ENCODE results near the gene SRM.

Gene SRM

GRCh38 chr1:11026052-11026451 is 33.8 kb downstream of the SRM start:
- Histone ChIP-seq H3K4me2 (ENCODE audit: low read length) (no peak overlapping the region), H3K4me1 (no peaks in the 10 kb centered on the region), H3K4me3 (ENCODE audit: low read depth, low read length) (no peak overlapping the region), H3K9ac (no peak overlapping the region), H3K9me3 (ENCODE audit: control insufficient read depth, low read length) (no peaks in the 10 kb centered on the region), H3K27me3 (ENCODE audit: control insufficient read depth, insufficient read depth, low read length) (no peaks in the 10 kb centered on the region), H3K79me2 (no peaks in the 10 kb centered on the region), H3K36me3 (ENCODE audit: control insufficient read depth, insufficient read depth, low read length) (no peaks in the 10 kb centered on the region), H3K27ac (no peak overlapping the region), H2AFZ (no peak overlapping the region)
- TF ChIP-seq, protein P1, sequence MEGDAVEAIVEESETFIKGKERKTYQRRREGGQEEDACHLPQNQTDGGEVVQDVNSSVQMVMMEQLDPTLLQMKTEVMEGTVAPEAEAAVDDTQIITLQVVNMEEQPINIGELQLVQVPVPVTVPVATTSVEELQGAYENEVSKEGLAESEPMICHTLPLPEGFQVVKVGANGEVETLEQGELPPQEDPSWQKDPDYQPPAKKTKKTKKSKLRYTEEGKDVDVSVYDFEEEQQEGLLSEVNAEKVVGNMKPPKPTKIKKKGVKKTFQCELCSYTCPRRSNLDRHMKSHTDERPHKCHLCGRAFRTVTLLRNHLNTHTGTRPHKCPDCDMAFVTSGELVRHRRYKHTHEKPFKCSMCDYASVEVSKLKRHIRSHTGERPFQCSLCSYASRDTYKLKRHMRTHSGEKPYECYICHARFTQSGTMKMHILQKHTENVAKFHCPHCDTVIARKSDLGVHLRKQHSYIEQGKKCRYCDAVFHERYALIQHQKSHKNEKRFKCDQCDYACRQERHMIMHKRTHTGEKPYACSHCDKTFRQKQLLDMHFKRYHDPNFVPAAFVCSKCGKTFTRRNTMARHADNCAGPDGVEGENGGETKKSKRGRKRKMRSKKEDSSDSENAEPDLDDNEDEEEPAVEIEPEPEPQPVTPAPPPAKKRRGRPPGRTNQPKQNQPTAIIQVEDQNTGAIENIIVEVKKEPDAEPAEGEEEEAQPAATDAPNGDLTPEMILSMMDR (IDR thresholded peaks at IDR 0.05) = no peak

DNA sequence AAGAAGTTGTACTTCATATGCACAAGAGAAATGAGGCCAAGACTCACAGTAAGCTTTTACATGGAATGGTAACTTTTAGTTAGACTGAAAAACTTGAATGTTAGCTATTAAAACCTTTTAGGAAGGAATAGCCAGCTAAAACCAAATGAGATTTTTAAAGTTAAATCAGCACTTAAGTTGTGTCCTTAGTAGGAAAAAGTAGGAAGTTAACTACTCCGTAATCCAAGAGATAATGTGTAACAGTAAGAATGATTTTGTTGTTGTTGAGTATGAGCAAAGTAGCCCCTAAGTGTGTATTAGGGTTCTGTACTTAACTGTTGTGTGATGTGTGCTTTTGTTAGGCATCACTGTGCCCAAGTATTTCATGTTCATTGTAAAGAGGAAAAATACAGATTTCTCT is 34.2 kb downstream of the SRM start:
- Histone ChIP-seq H3K9me3 (ENCODE audit: control insufficient read depth, low read length) (no peaks in the 10 kb centered on the region), H2AFZ (no peak overlapping the region), H3K27ac (no peak overlapping the region), H3K4me3 (ENCODE audit: low read depth, low read length) (no peak overlapping the region), H3K36me3 (ENCODE audit: control insufficient read depth, insufficient read depth, low read length) (no peaks in the 10 kb centered on the region), H3K9ac (no peak overlapping the region), H3K4me1 (no peaks in the 10 kb centered on the region), H3K79me2 (no peaks in the 10 kb centered on the region), H3K27me3 (ENCODE audit: control insufficient read depth, insufficient read depth, low read length) (no peaks in the 10 kb centered on the region), H3K4me2 (ENCODE audit: low read length) (no peak overlapping the region)
- TF ChIP-seq, protein P1 (IDR thresholded peaks at IDR 0.05) = no peak

GRCh38 chr1:11024874-11025203 is 35.0 kb downstream of the SRM start:
- H3K27ac ChIP-seq = no peak overlapping the region
- H2AFZ ChIP-seq = no peak overlapping the region
- no peaks in the 10 kb centered on the region for H3K79me2 ChIP-seq
- TF ChIP-seq, protein P1 (IDR thresholded peaks at IDR 0.05) = no peak
- no peaks in the 10 kb centered on the region for H3K36me3 ChIP-seq (ENCODE audit: control insufficient read depth, insufficient read depth, low read length)
- no peaks in the 10 kb centered on the region for H3K27me3 ChIP-seq (ENCODE audit: control insufficient read depth, insufficient read depth, low read length)
- no peaks in the 10 kb centered on the region for H3K9me3 ChIP-seq (ENCODE audit: control insufficient read depth, low read length)
- H3K4me3 ChIP-seq (ENCODE audit: low read depth, low read length) = no peak overlapping the region
- H3K9ac ChIP-seq = no peak overlapping the region
- no peak overlapping the region for H3K4me2 ChIP-seq (ENCODE audit: low read length)
- no peaks in the 10 kb centered on the region for H3K4me1 ChIP-seq

GRCh38 chr1:11024154-11024873 is 35.5 kb downstream of the SRM start:
- no peaks in the 10 kb centered on the region for H3K27me3 ChIP-seq (ENCODE audit: control insufficient read depth, insufficient read depth, low read length)
- H3K79me2 ChIP-seq = no peaks in the 10 kb centered on the region
- TF ChIP-seq, protein P1 (IDR thresholded peaks at IDR 0.05) = no peak
- no peaks in the 10 kb centered on the region for H3K36me3 ChIP-seq (ENCODE audit: control insufficient read depth, insufficient read depth, low read length)
- H3K27ac ChIP-seq = no peak overlapping the region
- no peak overlapping the region for H3K4me3 ChIP-seq (ENCODE audit: low read depth, low read length)
- no peaks in the 10 kb centered on the region for H3K9me3 ChIP-seq (ENCODE audit: control insufficient read depth, low read length)
- no peak overlapping the region for H3K9ac ChIP-seq
- H2AFZ ChIP-seq = no peak overlapping the region
- no peaks in the 10 kb centered on the region for H3K4me1 ChIP-seq
- H3K4me2 ChIP-seq (ENCODE audit: low read length) = no peak overlapping the region

DNA sequence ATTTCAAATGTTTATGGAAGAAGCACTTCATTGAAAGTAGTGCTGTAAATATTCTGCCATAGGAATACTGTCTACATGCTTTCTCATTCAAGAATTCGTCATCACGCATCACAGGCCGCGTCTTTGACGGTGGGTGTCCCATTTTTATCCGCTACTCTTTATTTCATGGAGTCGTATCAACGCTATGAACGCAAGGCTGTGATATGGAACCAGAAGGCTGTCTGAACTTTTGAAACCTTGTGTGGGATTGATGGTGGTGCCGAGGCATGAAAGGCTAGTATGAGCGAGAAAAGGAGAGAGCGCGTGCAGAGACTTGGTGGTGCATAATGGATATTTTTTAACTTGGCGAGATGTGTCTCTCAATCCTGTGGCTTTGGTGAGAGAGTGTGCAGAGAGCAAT is 36.6 kb downstream of the SRM start:
- H3K9ac ChIP-seq = no peak overlapping the region
- H3K27me3 ChIP-seq (ENCODE audit: control insufficient read depth, insufficient read depth, low read length) = no peaks in the 10 kb centered on the region
- no peak overlapping the region for H2AFZ ChIP-seq
- no peaks in the 10 kb centered on the region for H3K79me2 ChIP-seq
- H3K4me1 ChIP-seq = no peaks in the 10 kb centered on the region
- TF ChIP-seq, protein P1 (IDR thresholded peaks at IDR 0.05) = no peak
- no peaks in the 10 kb centered on the region for H3K9me3 ChIP-seq (ENCODE audit: control insufficient read depth, low read length)
- H3K36me3 ChIP-seq (ENCODE audit: control insufficient read depth, insufficient read depth, low read length) = no peaks in the 10 kb centered on the region
- H3K4me2 ChIP-seq (ENCODE audit: low read length) = no peak overlapping the region
- H3K4me3 ChIP-seq (ENCODE audit: low read depth, low read length) = no peak overlapping the region
- H3K27ac ChIP-seq = no peak overlapping the region

Data from parathyroid adenoma (tissue), 2 donors.